Endothelial cell of umbilical vein (primary cell): ENCODE results near the gene BRINP2. TPM values are rescaled to one million over a fixed set of nuclear protein-coding genes. Genes with fewer than 3 reads are reported as not detected.

Experiments
- BruUV-seq: library from RNA; stranded (reverse); fragments of 400-500 nt; replicated peaks from 2 replicates; lab custom pipeline; 2021; lab: Mats Ljungman, UMichigan
- CTCF ChIA-PET: fragments of 300-600, 350-600 bp; sonication (Branson Sonifier 250); formaldehyde crosslinking; loops from one replicate; lab custom pipeline; 2021; ENCODE audit warnings: antibody characterized with exemption, inconsistent platforms; lab: Charles Lee
- POLR2A ChIA-PET: fragments of 300-600, 350-600 bp; sonication (Branson Sonifier 250); formaldehyde crosslinking; loops from one replicate; lab custom pipeline; 2021; ENCODE audit warnings: antibody characterized with exemption, inconsistent platforms; lab: Charles Lee
- DNase-seq: peaks from one replicate; pipeline ENCODE4 v3.0.0-alpha.2; 2011; ENCODE audit warnings: low read depth, low spot score
- FAIRE-seq: peaks from 2 replicates; lab custom pipeline; 2011; peaks lifted over from hg19 to GRCh38; lab: Jason Lieb, UNC
- H2AFZ ChIP-seq: 2 replicates; pipeline ENCODE4 v1.6.0; 2012; ENCODE audit warnings: low read depth, low read length, control low read depth, inconsistent platforms
- H3K27ac ChIP-seq: 2 replicates; pipeline ENCODE4 v1.5.1; 2011; ENCODE audit warnings: low read depth, mild to moderate bottlenecking, control low read depth, low read length, moderate library complexity; ENCODE audit not compliant: insufficient read depth
- H3K27me3 ChIP-seq, 2 experiments: 2 replicates each; pipeline versions ENCODE4 v1.6.0 to v1.6.1; 2011; ENCODE audit warnings: low read length in 2 of 2, mixed read lengths in 1 of 2; ENCODE audit not compliant: control insufficient read depth in 2 of 2, insufficient read depth in 2 of 2
- H3K36me3 ChIP-seq, 2 experiments: 2 replicates in 1 of 2; 3 replicates in 1 of 2; pipeline ENCODE4 v1.5.1; 2011; ENCODE audit warnings: low read length in 2 of 2, mild to moderate bottlenecking in 1 of 2, moderate library complexity in 1 of 2; ENCODE audit not compliant: control insufficient read depth in 2 of 2, insufficient read depth in 2 of 2; ENCODE audit errors: extremely low read depth in 1 of 2
- H3K4me1 ChIP-seq: 3 replicates; pipeline ENCODE4 v1.5.1; 2011; ENCODE audit warnings: mild to moderate bottlenecking, low read length; ENCODE audit not compliant: control insufficient read depth, insufficient read depth; ENCODE audit errors: extremely low read depth
- H3K4me2 ChIP-seq: 2 replicates; pipeline ENCODE4 v1.6.1; 2011; ENCODE audit warnings: low read length, control low read depth, mixed read lengths; ENCODE audit not compliant: insufficient read depth
- H3K4me3 ChIP-seq, 3 experiments: fragments of 200-600 bp in 1 of 3; sonication (generic), shearing (Covaris generic) in 1 of 3; replicated peaks in 1 of 3; 2 replicates each; pipeline ENCODE4 v1.5.1; 2011 to 2016; ENCODE audit warnings: control low read depth in 3 of 3, low read length in 3 of 3, mild to moderate bottlenecking in 2 of 3, inconsistent platforms in 1 of 3, low read depth in 1 of 3, moderate library complexity in 1 of 3; ENCODE audit not compliant: insufficient read depth in 1 of 3
- H3K79me2 ChIP-seq: 2 replicates; pipeline ENCODE4 v1.6.0; 2012; ENCODE audit warnings: low read length, inconsistent platforms; ENCODE audit not compliant: control insufficient read depth, insufficient read depth
- H3K9ac ChIP-seq: replicated peaks from 2 replicates; pipeline ENCODE3; 2011; ENCODE audit warnings: low read length, control low read depth; ENCODE audit not compliant: insufficient read depth; ENCODE audit errors: extremely low read depth
- H3K9me1 ChIP-seq: replicated peaks from 3 replicates; pipeline ENCODE4 v1.6.0; 2011; ENCODE audit warnings: mild to moderate bottlenecking, low read length; ENCODE audit not compliant: control insufficient read depth, insufficient read depth; ENCODE audit errors: extremely low read depth
- H3K9me3 ChIP-seq: replicated peaks from 2 replicates; pipeline ENCODE4 v1.5.1; 2012; ENCODE audit warnings: low read length, inconsistent platforms; ENCODE audit not compliant: control insufficient read depth, insufficient read depth
- H4K20me1 ChIP-seq: replicated peaks from 2 replicates; pipeline ENCODE3; 2011; ENCODE audit warnings: mild to moderate bottlenecking, low read length; ENCODE audit not compliant: control insufficient read depth, insufficient read depth; ENCODE audit errors: extremely low read depth
- CTCF ChIP-seq, 2 donors: IDR thresholded peaks; 1 replicate in 1 of 2; 2 replicates in 1 of 2; pipeline ENCODE4 v1.5.1; 2011; ENCODE audit warnings: low read length in 2 of 2, mild to moderate bottlenecking in 2 of 2, moderate library complexity in 2 of 2, control low read depth in 1 of 2, inconsistent platforms in 1 of 2, low read depth in 1 of 2; ENCODE audit not compliant: insufficient read depth in 1 of 2; ENCODE audit errors: extremely low read depth in 1 of 2
- EZH2 ChIP-seq: IDR thresholded peaks from 2 replicates; pipeline ENCODE4 v1.6.1; 2012; ENCODE audit warnings: borderline replicate concordance, low read depth, mild to moderate bottlenecking, moderate library complexity, low read length, inconsistent platforms; ENCODE audit not compliant: severe bottlenecking
- FOS ChIP-seq: IDR thresholded peaks from 2 replicates; pipeline ENCODE4 v1.6.1; 2011; ENCODE audit warnings: mild to moderate bottlenecking, low read length, moderate library complexity, borderline replicate concordance; ENCODE audit not compliant: insufficient read depth
- GATA2 ChIP-seq: IDR thresholded peaks from 2 replicates; pipeline ENCODE4 v1.7.0; 2011; ENCODE audit warnings: low read depth, mild to moderate bottlenecking, moderate library complexity, mixed read lengths, low read length; ENCODE audit not compliant: insufficient read length, insufficient read depth
- JUN ChIP-seq: IDR thresholded peaks from 2 replicates; pipeline ENCODE4 v1.6.1; 2011; ENCODE audit warnings: borderline replicate concordance, low read depth; ENCODE audit not compliant: insufficient read length, insufficient read depth
- MYC ChIP-seq: IDR thresholded peaks from one replicate; pipeline ENCODE4 v1.6.1; 2011; ENCODE audit warnings: mild to moderate bottlenecking, low read depth, low read length
- POLR2A ChIP-seq: IDR thresholded peaks from 2 replicates; pipeline ENCODE4 v1.6.1; 2012; ENCODE audit warnings: low read depth, mild to moderate bottlenecking, control low read depth, low read length
- POLR2AphosphoS5 ChIP-seq: IDR thresholded peaks from 2 replicates; pipeline ENCODE4 v1.6.1; 2012; ENCODE audit warnings: low read depth, mild to moderate bottlenecking, control low read depth, low read length, moderate library complexity; ENCODE audit not compliant: insufficient read depth
- dilution Hi-C: fragments of 300-500 bp; cut with MboI; formaldehyde crosslinking; loops from one replicate; pipeline ENCODE4 v1.15.0; 2019; ENCODE audit warnings: low sequenced_read_pairs; ENCODE audit not compliant: extremely low pct_ligation_motif_present
- intact Hi-C: fragments of 100-400 bp; cut with micrococcal nuclease; formaldehyde crosslinking; loops from one replicate; pipeline ENCODE4 v1.10.0; 2022
- polyA plus RNA-seq, 4 experiments: library from polyadenylated mRNA; depleted of rRNA in 3 of 4; stranded (reverse) in 3 of 4; unstranded in 1 of 4; fragments of >200 nt; gene quantifications; 2 replicates each; pipeline versions ENCODE4 v1.2.1 to v1.2.3, GENCODE V29; 2011 to 2012; ENCODE audit warnings: missing spikeins in 1 of 4
- total RNA-seq: library from RNA; stranded (reverse); gene quantifications from 2 replicates; pipeline ENCODE4 v1.2.3, GENCODE V29; 2021
- TF ChIP-seq, protein P1 (sequence below): IDR thresholded peaks from 2 replicates; pipeline ENCODE4 v1.6.1; 2011; ENCODE audit not compliant: insufficient read depth, insufficient read length

Gene BRINP2
- total and polyA plus RNA-seq, 2 donors (not counting 3 experiments of a cell fraction or from before 2014, with no cell fraction given): not detected

DNA sequence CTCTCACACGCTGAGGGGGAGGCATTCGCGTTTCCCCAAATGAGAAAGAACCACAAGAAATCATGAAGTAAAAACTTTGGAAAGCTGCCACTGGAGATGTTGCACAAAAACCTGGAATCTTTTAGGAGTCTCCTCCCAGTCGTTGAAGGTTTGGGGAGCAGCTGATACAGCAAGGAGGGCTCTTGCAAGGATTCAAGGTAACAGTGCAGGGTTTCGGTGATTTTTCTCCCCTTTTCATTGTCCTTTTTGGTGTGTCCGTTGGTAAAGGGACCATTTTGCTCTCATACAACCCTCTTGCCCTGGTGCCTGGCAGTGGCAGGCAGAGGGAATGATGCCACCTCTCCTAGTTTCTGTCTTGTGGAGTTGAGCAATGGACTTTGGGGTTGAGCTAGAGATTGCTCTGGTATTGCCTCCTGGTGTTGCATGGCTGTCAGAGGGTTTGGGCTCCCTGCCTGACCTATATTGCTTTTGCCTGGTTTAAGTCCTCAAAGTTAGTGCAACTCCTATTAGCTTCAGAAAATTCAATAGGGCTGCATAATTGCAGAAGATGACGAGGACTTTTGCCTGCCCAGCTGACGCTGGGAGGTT is 872 bp downstream of the BRINP2 start:
- dilution Hi-C loops (no loop called here), intact Hi-C loops (no loop called here)
- Histone ChIP-seq H3K9ac (no peak overlapping the region), H3K27me3 (peaks cover 13 to 22% of the 10 kb centered on the region in 2 experiments), H3K79me2 (no peaks in the 10 kb centered on the region), H3K9me1 (no peaks in the 10 kb centered on the region), H3K4me3 (no peak overlapping the region), H3K27ac (no peak overlapping the region), H3K4me1 (no peaks in the 10 kb centered on the region), H3K9me3 (no peaks in the 10 kb centered on the region), H4K20me1 (no peaks in the 10 kb centered on the region), H3K4me2 (no peak overlapping the region), H3K36me3 (no peaks in the 10 kb centered on the region), H2AFZ (no peak overlapping the region)
- BruUV-seq: no TSS peak
- ChIA-PET CTCF (interaction anchor here (2.6 kb wide), 1 partner anchor 10 kb away, joined by 12 read pairs; no protein-coding TSS in a partner anchor), POLR2A (no interaction called here)
- DNase-seq (no peak), FAIRE-seq (no peak)
- TF ChIP-seq EZH2 (no peak), GATA2 (no peak), FOS (no peak), POLR2A (no peak), POLR2AphosphoS5 (no peak), CTCF (IDR thresholded peaks at IDR 0.05; ENCODE audit: extremely low read depth in 1 of 2, insufficient read depth in 1 of 2, low read depth in 1 of 2, low read length in 2 of 2) (no peak), JUN (no peak), MYC (no peak)
- TF ChIP-seq, protein P1, sequence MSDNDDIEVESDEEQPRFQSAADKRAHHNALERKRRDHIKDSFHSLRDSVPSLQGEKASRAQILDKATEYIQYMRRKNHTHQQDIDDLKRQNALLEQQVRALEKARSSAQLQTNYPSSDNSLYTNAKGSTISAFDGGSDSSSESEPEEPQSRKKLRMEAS: no peak
